Esophagus muscularis mucosa (tissue), 4 donors: ENCODE results near the gene ABHD18. TPM values are rescaled to one million over a fixed set of nuclear protein-coding genes. Genes with fewer than 3 reads are reported as not detected.
"Not testable (repeated sequence)": the region's sequence is repeated elsewhere in the genome, so short reads cannot be mapped to it uniquely, and the experiment has no call there.

Experiments
- DNase-seq: peaks from one replicate; pipeline ENCODE4 v3.0.0-alpha.2; 2017; ENCODE audit errors: extremely low spot score
- H3K27ac ChIP-seq, 4 donors: fragments of 200-600 bp; sonication (generic); replicated peaks in 1 of 4; 1 replicate in 3 of 4; 2 replicates in 1 of 4; pipeline ENCODE4 v1.5.1; 2016 to 2019; ENCODE audit warnings: mild to moderate bottlenecking in 1 of 4
- H3K27me3 ChIP-seq, 4 donors: fragments of 200-600 bp; sonication (generic); one replicate each; pipeline versions ENCODE4 v1.5.1 to v1.6.0; 2016 to 2019
- H3K36me3 ChIP-seq, 4 donors: fragments of 200-600 bp; sonication (generic); one replicate each; pipeline ENCODE4 v1.5.1; 2016 to 2019
- H3K4me1 ChIP-seq, 4 donors: fragments of 200-600 bp; sonication (generic); one replicate each; pipeline ENCODE4 v1.5.1; 2016 to 2019
- H3K4me3 ChIP-seq, 4 donors: fragments of 200-600 bp; sonication (generic); 1 replicate in 2 of 4; 2 replicates in 2 of 4; pipeline ENCODE4 v1.5.1; 2016 to 2019; ENCODE audit warnings: mild to moderate bottlenecking in 4 of 4, moderate library complexity in 1 of 4
- H3K9me3 ChIP-seq, 4 donors: fragments of 200-600 bp; sonication (generic); 1 replicate in 3 of 4; 2 replicates in 1 of 4; pipeline ENCODE4 v1.5.1; 2016 to 2019
- CTCF ChIP-seq, 3 experiments: fragments of 200-600 bp in 2 of 3; fragments of 450-650 bp in 1 of 3; sonication (generic) in 2 of 3; IDR thresholded peaks; one replicate each; pipeline ENCODE4 v1.5.1; 2017 to 2019; ENCODE audit warnings: antibody characterized with exemption in 3 of 3, mild to moderate bottlenecking in 2 of 3, moderate library complexity in 1 of 3
- EP300 ChIP-seq: sonication (generic); formaldehyde crosslinking; IDR thresholded peaks from one replicate; pipeline ENCODE4 v1.6.1; 2017; ENCODE audit warnings: antibody characterized with exemption
- POLR2A ChIP-seq: fragments of 450-650 bp; IDR thresholded peaks from one replicate; pipeline ENCODE4 v1.6.1; 2017; ENCODE audit warnings: antibody characterized with exemption, moderate library complexity, mild to moderate bottlenecking, low read depth
- POLR2AphosphoS5 ChIP-seq, 2 donors: sonication (generic); formaldehyde crosslinking; IDR thresholded peaks; one replicate each; pipeline ENCODE4 v1.6.1; 2017; ENCODE audit warnings: antibody characterized with exemption in 2 of 2
- WGBS: methylation state at CpG from one replicate; pipeline ENCODE4 v1.1.5; 2018; 5-methylcytosine and 5-hydroxymethylcytosine counted together
- intact Hi-C: fragments of 100-400 bp; cut with DNase I; formaldehyde crosslinking; loops from one replicate; pipeline ENCODE4 v1.15.1; 2023
- total RNA-seq, 4 donors: library from RNA; depleted of rRNA; stranded (reverse); fragments of >200 nt; gene quantifications; one replicate each; pipeline versions ENCODE4 v1.1.0 to v1.2.1, GENCODE V29; 2016

ABHD18 gene
- total RNA-seq, 4 donors from 2014 or later: 4.7 to 10.0 (median 7.1) TPM

DNA sequence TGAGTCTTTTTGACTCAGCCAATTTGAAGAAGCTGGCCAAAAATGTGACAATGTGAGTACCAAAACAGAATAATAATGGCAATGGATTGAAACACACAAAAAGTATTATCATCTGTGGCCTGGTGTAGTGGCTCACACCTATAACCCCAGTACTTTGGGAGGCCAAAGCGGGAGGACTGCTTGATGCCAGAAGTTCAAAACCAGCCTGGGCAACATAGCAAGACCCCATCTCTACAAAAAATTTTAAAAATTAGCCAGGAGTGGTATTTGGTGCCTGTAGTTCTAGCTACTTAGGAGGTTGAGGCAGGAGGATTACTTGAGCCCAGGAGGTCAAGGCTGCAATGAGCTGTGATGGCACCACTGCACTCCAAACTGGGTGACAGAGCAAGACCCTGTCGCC, 43.0 kb upstream of the ABHD18 start:
- H3K36me3 ChIP-seq: peaks cover 20 to 73% (median 37%) of the 10 kb centered on the region in 4 donors
- no peaks in the 10 kb centered on the region for H3K4me1 ChIP-seq
- H3K27ac ChIP-seq: no peak overlapping the region
- H3K9me3 ChIP-seq: no peaks in the 10 kb centered on the region
- H3K4me3 ChIP-seq: no peak overlapping the region
- intact Hi-C loops: no loop called here
- WGBS: 94% methylated on average over 2 of the region's 2 CpGs
- no peak for DNase-seq
- H3K27me3 ChIP-seq: no peaks in the 10 kb centered on the region
- TF ChIP-seq POLR2AphosphoS5 (IDR thresholded peaks at IDR 0.05): no peak
- TF ChIP-seq CTCF (IDR thresholded peaks at IDR 0.05): no peak
- TF ChIP-seq POLR2A: no peak
- no peak for TF ChIP-seq EP300

- intact Hi-C loops, H3K27me3 ChIP-seq, H3K4me1 ChIP-seq, H3K27ac ChIP-seq, H3K9me3 ChIP-seq, DNase-seq, H3K4me3 ChIP-seq: not testable (repeated sequence)
- 98% methylated on average over 2 of the region's 2 CpGs for WGBS
- H3K36me3 ChIP-seq: peaks cover 14 to 75% (median 37%) of the 10 kb centered on the region in 4 donors
Observed at GRCh38 chr4:127925720-127926119, 39.5 kb upstream of the ABHD18 start.

DNA sequence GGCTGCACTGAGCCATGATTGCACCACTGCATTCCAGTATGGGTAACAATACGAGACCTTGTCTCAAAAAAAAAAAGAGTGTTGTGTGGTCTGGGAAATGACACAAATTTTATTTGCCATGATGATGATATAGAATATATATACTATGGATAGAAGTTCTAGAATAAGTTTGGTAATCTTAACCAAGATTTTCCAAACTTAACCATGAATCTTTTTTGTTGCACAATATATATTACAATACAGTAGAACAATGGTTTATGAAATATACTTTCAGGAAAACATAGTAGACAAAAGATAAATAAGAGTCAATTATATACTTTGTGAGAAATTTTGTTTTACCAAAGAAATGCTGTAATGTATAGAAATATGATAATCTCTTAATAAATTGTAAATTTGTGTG, 35.0 kb upstream of the ABHD18 start:
- WGBS: 100% methylated on average over 1 of the region's 1 CpG
- Histone ChIP-seq H3K27me3 (no peaks in the 10 kb centered on the region), H3K9me3 (no peaks in the 10 kb centered on the region), H3K36me3 (peaks cover 11 to 60% (median 31%) of the 10 kb centered on the region in 4 donors), H3K4me3 (no peak overlapping the region), H3K4me1 (no peaks in the 10 kb centered on the region), H3K27ac (no peak overlapping the region)
- intact Hi-C loops: no loop called here
- TF ChIP-seq CTCF (IDR thresholded peaks at IDR 0.05) (no peak), EP300 (no peak), POLR2A (no peak), POLR2AphosphoS5 (IDR thresholded peaks at IDR 0.05) (no peak)
- DNase-seq: no peak

DNA sequence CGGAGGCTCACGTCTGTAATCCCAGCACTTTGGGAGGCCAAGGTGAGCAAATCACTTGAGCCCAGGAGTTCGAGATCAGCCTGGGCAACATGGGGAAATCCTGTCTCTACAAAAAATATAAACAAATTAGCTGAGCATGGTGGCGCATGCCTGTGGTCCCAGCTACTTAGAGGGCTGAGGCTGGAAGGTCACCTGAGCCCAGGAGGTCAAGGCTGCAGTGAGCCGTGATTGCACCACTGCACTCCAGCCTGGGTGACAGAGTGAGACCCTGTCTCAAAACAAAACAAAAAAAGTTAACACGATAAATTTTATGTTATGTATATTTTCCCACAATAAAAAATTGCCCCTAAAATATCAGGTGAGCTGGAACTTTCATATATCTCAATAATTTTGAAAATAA, 33.4 kb upstream of the ABHD18 start:
- peaks cover 11 to 54% (median 23%) of the 10 kb centered on the region in 4 donors for H3K36me3 ChIP-seq
- H3K27me3 ChIP-seq, H3K4me3 ChIP-seq, H3K27ac ChIP-seq, intact Hi-C loops, H3K4me1 ChIP-seq, DNase-seq, H3K9me3 ChIP-seq: not testable (repeated sequence)
- 90% methylated on average over 6 of the region's 6 CpGs for WGBS

GRCh38 chr4:127936974-127937373, 28.2 kb upstream of the ABHD18 start:
- no peak overlapping the region for H3K4me3 ChIP-seq
- H3K36me3 ChIP-seq: peaks cover 0 to 23% (median 12%) of the 10 kb centered on the region in 4 donors
- no peak overlapping the region for H3K27ac ChIP-seq
- intact Hi-C loops: no loop called here
- TF ChIP-seq EP300 (no peak), CTCF (IDR thresholded peaks at IDR 0.05) (no peak), POLR2AphosphoS5 (IDR thresholded peaks at IDR 0.05) (no peak), POLR2A (no peak)
- no peaks in the 10 kb centered on the region for H3K9me3 ChIP-seq
- H3K27me3 ChIP-seq: no peaks in the 10 kb centered on the region
- WGBS: 98% methylated on average over 1 of the region's 1 CpG
- no peak for DNase-seq
- H3K4me1 ChIP-seq: no peaks in the 10 kb centered on the region

DNA sequence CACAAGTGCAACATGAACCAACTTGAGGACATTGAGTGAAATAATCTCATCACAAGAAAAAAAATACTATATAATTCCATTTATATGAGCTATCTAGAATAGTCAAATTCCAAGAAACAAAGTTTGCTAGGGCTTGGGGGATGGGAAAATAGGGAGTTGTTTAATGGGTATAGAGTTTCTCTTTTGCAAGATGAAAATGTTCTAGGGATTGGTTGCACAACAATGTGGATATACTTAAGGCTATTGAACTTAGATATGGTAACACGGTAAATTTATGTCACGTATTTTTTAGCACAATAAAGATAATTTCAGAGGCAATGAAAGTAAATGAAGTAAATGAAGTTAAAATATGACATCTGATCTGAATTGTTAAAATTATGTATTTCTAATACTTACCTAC, 8.1 kb upstream of the ABHD18 start:
- 100% methylated on average over 2 of the region's 2 CpGs for WGBS
- no peak overlapping the region for H3K27ac ChIP-seq

More for the DNA sequence above, 8.1 kb upstream of the ABHD18 start:
- H3K9me3 ChIP-seq: no peaks in the 10 kb centered on the region
- H3K27me3 ChIP-seq: no peaks in the 10 kb centered on the region
- TF ChIP-seq POLR2A (no peak), POLR2AphosphoS5 (IDR thresholded peaks at IDR 0.05) (no peak), EP300 (no peak), CTCF (IDR thresholded peaks at IDR 0.05) (no peak)
- no peak overlapping the region for H3K4me3 ChIP-seq
- peaks cover 0 to 32% (median 15%) of the 10 kb centered on the region in 4 donors for H3K36me3 ChIP-seq
- H3K4me1 ChIP-seq: peaks cover 0 to 11% (median 0%) of the 10 kb centered on the region in 4 donors
- intact Hi-C loops: no loop called here
- no peak for DNase-seq
